SK-N-SH (cell line): ENCODE measurements around the gene MEIS1. TPM values are rescaled to one million over a fixed set of nuclear protein-coding genes. Genes with fewer than 3 reads are reported as not detected.

Experiments
- CTCF ChIA-PET: fragments of 300-600, 350-600 bp; formaldehyde crosslinking; extraction: SDS; loops from one replicate; lab custom pipeline; 2021; lab: Yijun Ruan, JAX
- POLR2A ChIA-PET: fragments of 350-600 bp; sonication (Branson Sonifier 250); formaldehyde crosslinking; extraction: SDS; loops from one replicate; lab custom pipeline; 2020; ENCODE audit warnings: antibody characterized with exemption, inconsistent platforms; lab: Yijun Ruan, JAX
- DNase-seq: peaks from one replicate; pipeline ENCODE4 v3.0.0; 2012
- H2AFZ ChIP-seq: fragments of 200-600 bp; sonication (generic); 2 replicates; pipeline ENCODE4 v1.8.1; 2016; ENCODE audit warnings: antibody characterized with exemption, mild to moderate bottlenecking, low read depth
- H3F3A ChIP-seq: fragments of 200-600 bp; sonication (generic); replicated peaks from 2 replicates; pipeline ENCODE3; 2016; ENCODE audit warnings: antibody characterized with exemption, mild to moderate bottlenecking; ENCODE audit not compliant: insufficient read depth
- H3K27ac ChIP-seq, 2 experiments: fragments of 200-500 bp in 1 of 2; fragments of 200-600 bp in 1 of 2; sonication (Bioruptor generic) in 1 of 2; sonication (generic), shearing (Covaris generic) in 1 of 2; 2 replicates each; pipeline versions ENCODE4 v1.5.1 to v1.6.1; 2014 to 2016; ENCODE audit warnings: low read depth in 2 of 2, inconsistent platforms in 1 of 2, low read length in 1 of 2, mild to moderate bottlenecking in 1 of 2, mixed read lengths in 1 of 2
- H3K27me3 ChIP-seq: fragments of 200-600 bp; sonication (generic), shearing (Covaris generic); 2 replicates; pipeline ENCODE4 v1.6.1; 2016; ENCODE audit warnings: mixed run types; ENCODE audit not compliant: insufficient read depth
- H3K36me3 ChIP-seq, 2 experiments: fragments of 200-500 bp in 1 of 2; fragments of 200-600 bp in 1 of 2; sonication (Bioruptor generic) in 1 of 2; sonication (generic) in 1 of 2; replicated peaks in 1 of 2; 2 replicates each; pipeline versions ENCODE3 to v1.5.1; 2014 to 2016; ENCODE audit warnings: low read length in 1 of 2, mild to moderate bottlenecking in 1 of 2; ENCODE audit not compliant: insufficient read depth in 2 of 2, control insufficient read depth in 1 of 2
- H3K4me1 ChIP-seq, 2 experiments: fragments of 200-500 bp in 1 of 2; fragments of 200-600 bp in 1 of 2; sonication (Bioruptor generic) in 1 of 2; sonication (generic), shearing (Covaris generic) in 1 of 2; 2 replicates each; pipeline versions ENCODE4 v1.5.1 to v1.6.1; 2014 to 2016; ENCODE audit warnings: low read depth in 1 of 2, low read length in 1 of 2, mixed run types in 1 of 2; ENCODE audit not compliant: insufficient read depth in 2 of 2, control insufficient read depth in 1 of 2
- H3K4me2 ChIP-seq: fragments of 200-600 bp; sonication (generic), shearing (Covaris generic); 2 replicates; pipeline ENCODE4 v1.6.1; 2017; ENCODE audit warnings: mixed run types
- H3K4me3 ChIP-seq, 2 experiments: fragments of 200-500 bp in 1 of 2; fragments of 200-600 bp in 1 of 2; sonication (Bioruptor generic) in 1 of 2; sonication (generic), shearing (Covaris generic) in 1 of 2; 2 replicates each; pipeline versions ENCODE4 v1.5.1 to v1.8.1; 2014 to 2016; ENCODE audit warnings: low read depth in 2 of 2, inconsistent platforms in 1 of 2, low read length in 1 of 2, mild to moderate bottlenecking in 1 of 2, mixed read lengths in 1 of 2, moderate library complexity in 1 of 2
- H3K79me2 ChIP-seq: fragments of 200-600 bp; sonication (generic); 2 replicates; pipeline ENCODE4 v1.8.1; 2017; ENCODE audit warnings: mild to moderate bottlenecking; ENCODE audit not compliant: insufficient read depth
- H3K9ac ChIP-seq: fragments of 200-600 bp; sonication (generic); 2 replicates; pipeline ENCODE4 v1.6.1; 2017; ENCODE audit warnings: mixed run types
- H3K9me2 ChIP-seq: fragments of 200-600 bp; sonication (generic); 2 replicates; pipeline ENCODE4 v1.6.1; 2017; ENCODE audit warnings: mixed run types
- H3K9me3 ChIP-seq: fragments of 200-600 bp; sonication (generic); 2 replicates; pipeline ENCODE4 v1.6.1; 2017; ENCODE audit warnings: mixed run types, mild to moderate bottlenecking, moderate library complexity
- H4K20me1 ChIP-seq: fragments of 200-600 bp; sonication (generic); 2 replicates; pipeline ENCODE4 v1.6.1; 2017; ENCODE audit warnings: mild to moderate bottlenecking, mixed run types; ENCODE audit not compliant: insufficient read depth
- ELF1 ChIP-seq: IDR thresholded peaks from 2 replicates; pipeline ENCODE4 v1.4.0; 2012
- EP300 ChIP-seq, 2 experiments: IDR thresholded peaks; 2 replicates each; pipeline versions ENCODE4 v1.4.0 to v1.6.1; 2012; ENCODE audit warnings: borderline replicate concordance in 1 of 2, low read depth in 1 of 2, low read length in 1 of 2
- EZH2phosphoT487 ChIP-seq: fragments of 200-600 bp; sonication (generic); IDR thresholded peaks from 2 replicates; pipeline ENCODE4 v1.6.1; 2017; ENCODE audit warnings: low read depth, mixed run types, mild to moderate bottlenecking, antibody characterized with exemption, moderate library complexity, borderline replicate concordance
- FOXJ3 ChIP-seq: sonication (generic); formaldehyde crosslinking; IDR thresholded peaks from 2 replicates; pipeline ENCODE4 v1.5.1; 2020; ENCODE audit warnings: mild to moderate bottlenecking, missing genetic modification reagents
- FOXM1 ChIP-seq: IDR thresholded peaks from 2 replicates; pipeline ENCODE4 v1.4.0; 2012; ENCODE audit warnings: low read depth, mild to moderate bottlenecking
- GABPA ChIP-seq: IDR thresholded peaks from 2 replicates; pipeline ENCODE4 v1.4.0; 2012; ENCODE audit warnings: low read depth, mild to moderate bottlenecking
- GATA2 ChIP-seq: sonication (generic); formaldehyde crosslinking; IDR thresholded peaks from 2 replicates; pipeline ENCODE4 v1.5.0; 2020; ENCODE audit warnings: mild to moderate bottlenecking, missing genetic modification reagents
- IRF3 ChIP-seq: fragments of 150-350 bp; IDR thresholded peaks from 2 replicates; pipeline ENCODE4 v1.6.1; 2016; ENCODE audit warnings: mild to moderate bottlenecking, low read depth, low read length
- JUND ChIP-seq: IDR thresholded peaks from 2 replicates; pipeline ENCODE4 v1.4.0; 2012
- MAX ChIP-seq: IDR thresholded peaks from 2 replicates; pipeline ENCODE4 v1.4.0; 2012; ENCODE audit warnings: low read depth
- MEF2A ChIP-seq: IDR thresholded peaks from 2 replicates; pipeline ENCODE4 v1.4.0; 2012; ENCODE audit warnings: low read depth, borderline replicate concordance
- MXI1 ChIP-seq: IDR thresholded peaks from 2 replicates; pipeline ENCODE4 v1.6.1; 2012; ENCODE audit warnings: mild to moderate bottlenecking, low read depth, low read length, improper control_type of control experiment
- NFIC ChIP-seq: IDR thresholded peaks from 2 replicates; pipeline ENCODE4 v1.4.0; 2012; ENCODE audit warnings: borderline replicate concordance
- NRF1 ChIP-seq: IDR thresholded peaks from 2 replicates; pipeline ENCODE4 v1.6.1; 2012; ENCODE audit warnings: low read depth, mild to moderate bottlenecking, low read length
- PBX3 ChIP-seq: IDR thresholded peaks from 2 replicates; pipeline ENCODE4; 2012
- POLR2AphosphoS5 ChIP-seq: IDR thresholded peaks from 2 replicates; pipeline ENCODE4 v1.6.1; 2012; ENCODE audit warnings: low read depth, low read length
- RCOR1 ChIP-seq: fragments of 150-350 bp; IDR thresholded peaks from 2 replicates; pipeline ENCODE4 v1.6.1; 2017; ENCODE audit warnings: antibody characterized with exemption, low read length
- RFX5 ChIP-seq: IDR thresholded peaks from 2 replicates; pipeline ENCODE4 v1.6.1; 2012; ENCODE audit warnings: mild to moderate bottlenecking, improper control_type of control experiment, low read length
- RXRA ChIP-seq: IDR thresholded peaks from 2 replicates; pipeline ENCODE4 v1.4.0; 2012; ENCODE audit warnings: low read depth, mild to moderate bottlenecking, borderline replicate concordance
- TCF12 ChIP-seq: IDR thresholded peaks from 2 replicates; pipeline ENCODE4 v1.4.0; 2012
- TEAD4 ChIP-seq: IDR thresholded peaks from 2 replicates; pipeline ENCODE4 v1.4.0; 2012; ENCODE audit warnings: mild to moderate bottlenecking, borderline replicate concordance; ENCODE audit not compliant: insufficient read depth
- WGBS: methylation state at CpG from one replicate; pipeline ENCODE4 v1.1.6; 2017; ENCODE audit warnings: low lambda C conversion rate; 5-methylcytosine and 5-hydroxymethylcytosine counted together
- polyA plus RNA-seq, 3 experiments: library from polyadenylated mRNA; depleted of rRNA; stranded (reverse); fragments of >200 nt; gene quantifications; 2 replicates each; pipeline ENCODE4 v1.2.3, GENCODE V29; 2012
- TF ChIP-seq, protein P1 (sequence below): fragments of 200-600 bp; sonication (generic); IDR thresholded peaks from 2 replicates; pipeline ENCODE4 v1.6.1; 2017; ENCODE audit warnings: antibody characterized with exemption, mild to moderate bottlenecking, moderate library complexity
- TF ChIP-seq, protein P2 (sequence below): IDR thresholded peaks from 2 replicates; pipeline ENCODE4 v1.4.0; 2012; ENCODE audit warnings: low read depth, borderline replicate concordance

The MEIS1 gene
- polyA plus RNA-seq, 1 of the 3 experiments (the other 2 are of a cell fraction): 16.9 TPM

DNA sequence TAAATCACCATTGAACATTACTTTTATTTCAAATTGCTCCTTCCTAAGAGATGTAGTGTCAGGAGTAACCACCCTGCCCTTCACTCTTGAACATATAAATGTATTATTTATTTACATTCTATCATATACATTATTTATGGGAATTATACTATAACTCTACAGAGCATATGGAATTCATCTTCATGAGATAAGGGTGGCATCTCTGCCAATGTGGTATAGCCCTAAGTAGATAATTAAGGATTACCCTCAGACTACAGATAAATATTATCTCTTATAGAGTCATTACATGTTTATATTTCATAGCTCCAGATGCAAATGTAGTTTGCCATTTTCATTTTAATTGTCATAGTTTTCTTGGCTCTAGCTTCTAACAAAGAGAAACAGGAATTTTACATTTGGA, 17.3 kb downstream of the MEIS1 start:
- Histone ChIP-seq H3K79me2 (peaks cover 43% of the 10 kb centered on the region), H3K4me3 (no peak overlapping the region), H3K9me2 (no peaks in the 10 kb centered on the region), H2AFZ (no peak overlapping the region), H3K27me3 (no peaks in the 10 kb centered on the region), H4K20me1 (peaks cover 3% of the 10 kb centered on the region; the same call in 1 of the 2 replicates), H3K4me1 (peaks cover 0 to 13% of the 10 kb centered on the region in 2 experiments; a peak in 3 of 4 replicates), H3K36me3 (peaks cover 76 to 88% of the 10 kb centered on the region in 2 experiments), H3K9me3 (no peaks in the 10 kb centered on the region), H3F3A (peaks cover 13% of the 10 kb centered on the region), H3K9ac (no peak overlapping the region), H3K4me2 (no peak overlapping the region), H3K27ac (no peak overlapping the region)
- ChIA-PET POLR2A (no interaction called here), CTCF (interaction anchor here (1.9 to 2.6 kb wide), 2 partner anchors 11 to 14 kb away, joined by 6 read pairs; no protein-coding TSS in a partner anchor)
- TF ChIP-seq FOXM1 (no peak), TCF12 (peak; percentile 33; the same call in 1 of the 2 replicates), FOXJ3 (CRISPR knock-in tag) (no peak), TEAD4 (no peak), IRF3 (no peak), GATA2 (CRISPR knock-in tag) (peak; percentile 79), JUND (no peak), GABPA (no peak), RFX5 (no peak), RCOR1 (peak; percentile 77; the same call in 1 of the 2 replicates), ELF1 (no peak), MXI1 (no peak), EP300 (IDR thresholded peaks at IDR 0.05; ENCODE audit: borderline replicate concordance in 1 of 2, low read depth in 1 of 2, low read length in 1 of 2) (peak in 1 of 2 experiments; percentile 80; a peak in 1 of 4 replicates)
- TF ChIP-seq, protein P1, sequence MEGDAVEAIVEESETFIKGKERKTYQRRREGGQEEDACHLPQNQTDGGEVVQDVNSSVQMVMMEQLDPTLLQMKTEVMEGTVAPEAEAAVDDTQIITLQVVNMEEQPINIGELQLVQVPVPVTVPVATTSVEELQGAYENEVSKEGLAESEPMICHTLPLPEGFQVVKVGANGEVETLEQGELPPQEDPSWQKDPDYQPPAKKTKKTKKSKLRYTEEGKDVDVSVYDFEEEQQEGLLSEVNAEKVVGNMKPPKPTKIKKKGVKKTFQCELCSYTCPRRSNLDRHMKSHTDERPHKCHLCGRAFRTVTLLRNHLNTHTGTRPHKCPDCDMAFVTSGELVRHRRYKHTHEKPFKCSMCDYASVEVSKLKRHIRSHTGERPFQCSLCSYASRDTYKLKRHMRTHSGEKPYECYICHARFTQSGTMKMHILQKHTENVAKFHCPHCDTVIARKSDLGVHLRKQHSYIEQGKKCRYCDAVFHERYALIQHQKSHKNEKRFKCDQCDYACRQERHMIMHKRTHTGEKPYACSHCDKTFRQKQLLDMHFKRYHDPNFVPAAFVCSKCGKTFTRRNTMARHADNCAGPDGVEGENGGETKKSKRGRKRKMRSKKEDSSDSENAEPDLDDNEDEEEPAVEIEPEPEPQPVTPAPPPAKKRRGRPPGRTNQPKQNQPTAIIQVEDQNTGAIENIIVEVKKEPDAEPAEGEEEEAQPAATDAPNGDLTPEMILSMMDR: no peak
- TF ChIP-seq, protein P2, sequence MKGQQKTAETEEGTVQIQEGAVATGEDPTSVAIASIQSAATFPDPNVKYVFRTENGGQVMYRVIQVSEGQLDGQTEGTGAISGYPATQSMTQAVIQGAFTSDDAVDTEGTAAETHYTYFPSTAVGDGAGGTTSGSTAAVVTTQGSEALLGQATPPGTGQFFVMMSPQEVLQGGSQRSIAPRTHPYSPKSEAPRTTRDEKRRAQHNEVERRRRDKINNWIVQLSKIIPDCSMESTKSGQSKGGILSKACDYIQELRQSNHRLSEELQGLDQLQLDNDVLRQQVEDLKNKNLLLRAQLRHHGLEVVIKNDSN: no peak
- DNase-seq: peak; percentile 65

DNA sequence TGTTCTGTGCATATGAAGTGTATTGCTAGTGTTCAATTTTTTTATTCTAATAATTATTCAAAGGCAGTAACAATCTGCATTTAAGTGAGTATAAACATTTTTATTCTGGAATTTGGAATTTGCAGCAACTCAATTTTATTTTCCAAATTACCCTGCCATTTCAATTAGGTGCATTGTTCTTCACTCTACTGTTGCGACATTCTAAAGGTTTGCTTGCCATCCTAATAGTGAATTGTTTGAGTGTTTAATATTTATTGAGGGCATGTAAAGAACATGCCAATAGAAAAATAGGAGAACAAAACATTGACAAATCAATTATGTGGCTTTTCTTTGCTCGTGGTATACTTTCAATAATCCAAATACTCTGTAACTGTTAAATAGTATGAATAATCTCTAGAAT, 18.0 kb downstream of the MEIS1 start:
- POLR2A ChIA-PET: no interaction called here
- H4K20me1 ChIP-seq: peaks cover 3% of the 10 kb centered on the region; the same call in 1 of the 2 replicates
- H3K9me2 ChIP-seq: no peaks in the 10 kb centered on the region
- H3K79me2 ChIP-seq: peaks cover 43% of the 10 kb centered on the region
- no peaks in the 10 kb centered on the region for H3K9me3 ChIP-seq
- no peak overlapping the region for H3K27ac ChIP-seq
- H3K9ac ChIP-seq: no peak overlapping the region
- no peaks in the 10 kb centered on the region for H3K27me3 ChIP-seq
- H3K4me3 ChIP-seq: no peak overlapping the region
- H3F3A ChIP-seq: peaks cover 14% of the 10 kb centered on the region
- CTCF ChIA-PET: interaction anchor here (1.9 to 2.6 kb wide), 2 partner anchors 11 to 15 kb away, joined by 6 read pairs; no protein-coding TSS in a partner anchor
- WGBS: 90% methylated on average over 2 of the region's 2 CpGs
- H3K36me3 ChIP-seq: peaks cover 76 to 91% of the 10 kb centered on the region in 2 experiments
- H3K4me2 ChIP-seq: no peak overlapping the region
- no peak overlapping the region for H2AFZ ChIP-seq
- H3K4me1 ChIP-seq: peaks cover 0 to 15% of the 10 kb centered on the region in 2 experiments; a peak in 3 of 4 replicates
- no peak for DNase-seq
- TF ChIP-seq POLR2AphosphoS5 (no peak), NFIC (no peak), TEAD4 (no peak), NRF1 (no peak), RXRA (no peak), JUND (no peak), MAX (no peak), EZH2phosphoT487 (no peak), GATA2 (CRISPR knock-in tag) (no peak), MEF2A (no peak), TCF12 (no peak), PBX3 (no peak), IRF3 (no peak)
